ENCODE results near the gene RAB3IL1. TPM values are rescaled to one million over a fixed set of nuclear protein-coding genes. Genes with fewer than 3 reads are reported as not detected.

The RAB3IL1 gene
- total RNA-seq, 1 experiment from 2014 or later: 18.1 TPM

DNA sequence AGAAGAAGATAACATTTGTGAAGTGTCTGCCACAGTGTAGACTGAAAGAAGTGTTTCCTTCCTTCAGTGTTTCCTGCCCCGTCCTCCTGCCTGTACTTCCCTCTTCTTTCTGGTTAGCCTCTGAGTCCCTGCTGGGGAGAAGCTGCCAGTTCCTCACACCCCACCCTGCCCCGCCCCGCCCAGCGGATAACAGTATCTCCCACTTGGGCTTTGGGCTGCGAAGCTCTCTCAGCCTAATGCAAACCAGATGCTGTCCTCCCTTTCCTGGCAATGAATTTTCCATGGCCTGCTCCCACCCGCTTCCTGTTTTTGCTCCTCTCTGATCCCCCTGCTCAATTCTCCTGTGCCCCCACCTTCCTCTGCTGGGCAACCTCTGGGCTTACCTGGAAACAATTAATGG lies 5.2 kb upstream of the RAB3IL1 start (continued):
- TF ChIP-seq, protein P1, sequence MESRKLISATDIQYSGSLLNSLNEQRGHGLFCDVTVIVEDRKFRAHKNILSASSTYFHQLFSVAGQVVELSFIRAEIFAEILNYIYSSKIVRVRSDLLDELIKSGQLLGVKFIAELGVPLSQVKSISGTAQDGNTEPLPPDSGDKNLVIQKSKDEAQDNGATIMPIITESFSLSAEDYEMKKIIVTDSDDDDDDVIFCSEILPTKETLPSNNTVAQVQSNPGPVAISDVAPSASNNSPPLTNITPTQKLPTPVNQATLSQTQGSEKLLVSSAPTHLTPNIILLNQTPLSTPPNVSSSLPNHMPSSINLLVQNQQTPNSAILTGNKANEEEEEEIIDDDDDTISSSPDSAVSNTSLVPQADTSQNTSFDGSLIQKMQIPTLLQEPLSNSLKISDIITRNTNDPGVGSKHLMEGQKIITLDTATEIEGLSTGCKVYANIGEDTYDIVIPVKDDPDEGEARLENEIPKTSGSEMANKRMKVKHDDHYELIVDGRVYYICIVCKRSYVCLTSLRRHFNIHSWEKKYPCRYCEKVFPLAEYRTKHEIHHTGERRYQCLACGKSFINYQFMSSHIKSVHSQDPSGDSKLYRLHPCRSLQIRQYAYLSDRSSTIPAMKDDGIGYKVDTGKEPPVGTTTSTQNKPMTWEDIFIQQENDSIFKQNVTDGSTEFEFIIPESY (IDR thresholded peaks at IDR 0.05; ENCODE audit: extremely low read depth, insufficient replicate concordance, low read length): no peak
- no peak for TF ChIP-seq EZH2phosphoT487 (IDR thresholded peaks at IDR 0.05; ENCODE audit: borderline replicate concordance)
- no peak for TF ChIP-seq ELF1 (IDR thresholded peaks at IDR 0.05; ENCODE audit: borderline replicate concordance, low read depth)
- TF ChIP-seq POLR2A (IDR thresholded peaks at IDR 0.05; ENCODE audit: borderline replicate concordance, extremely low read depth, insufficient read depth, insufficient read length): no peak
- no peak for TF ChIP-seq YY1 (IDR thresholded peaks at IDR 0.05; ENCODE audit: extremely low read depth, insufficient replicate concordance, low read depth, low read length)
- TF ChIP-seq JUND (IDR thresholded peaks at IDR 0.05): no peak

DNA sequence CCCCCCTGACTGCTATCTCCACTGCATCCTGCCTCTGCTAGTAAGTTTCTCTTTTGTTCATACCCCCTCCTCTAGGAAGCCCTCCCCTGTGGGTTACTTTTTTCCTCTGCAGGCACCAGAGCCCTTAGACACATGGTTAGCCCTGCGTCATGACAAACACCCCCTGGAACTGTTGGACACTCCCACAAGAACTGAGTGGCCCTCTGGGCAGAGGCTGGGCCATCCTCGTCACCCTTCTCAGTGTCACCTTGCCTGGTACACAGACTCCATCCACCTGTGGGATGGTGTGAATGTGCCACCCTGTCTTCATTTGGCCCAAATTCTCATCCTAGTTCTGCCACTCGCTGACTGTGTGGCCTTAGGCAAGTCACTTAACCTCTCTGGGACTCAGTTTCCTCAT lies 4.1 kb upstream of the RAB3IL1 start:
- H3K9ac ChIP-seq (ENCODE audit: low read length): no peak overlapping the region
- BruUV-seq (replicated peaks): no TSS peak
- no peak for ATAC-seq
- H3K79me2 ChIP-seq (ENCODE audit: insufficient read depth, low read length): no peaks in the 10 kb centered on the region
- intact Hi-C loops (cut with micrococcal nuclease): no loop called here
- no peak overlapping the region for H3K4me3 ChIP-seq (replicated peaks in 1 of 2; ENCODE audit: low read depth in 1 of 2, low read length in 2 of 2)
- H2AFZ ChIP-seq (ENCODE audit: low read depth, low read length, poor library complexity, severe bottlenecking): no peak overlapping the region
- H3K4me1 ChIP-seq (ENCODE audit: control insufficient read depth in 1 of 2, insufficient read depth in 2 of 2, low read length in 2 of 2): peaks cover 5 to 12% of the 10 kb centered on the region in 2 experiments; a peak in 3 of 4 replicates
- RAD21 ChIA-PET (ENCODE audit: low non-redundant PET in 1 of 2, low total read pairs in 2 of 2, uncharacterized antibody in 2 of 2, unreplicated experiment in 2 of 2): no interaction called here
- H3K4me2 ChIP-seq (ENCODE audit: low read length): no peak overlapping the region
- CTCF ChIA-PET: no interaction called here
- no peaks in the 10 kb centered on the region for H3K36me3 ChIP-seq (ENCODE audit: control insufficient read depth in 1 of 2, insufficient read depth in 2 of 2, low read length in 2 of 2)
- POLR2A ChIA-PET: no interaction called here
- H3K27me3 ChIP-seq (ENCODE audit: insufficient read depth, low read length): no peaks in the 10 kb centered on the region
- H4K20me1 ChIP-seq (ENCODE audit: insufficient read depth): no peaks in the 10 kb centered on the region
- TF ChIP-seq EZH2 (IDR thresholded peaks at IDR 0.05): no peak
- TF ChIP-seq YY1 (IDR thresholded peaks at IDR 0.05; ENCODE audit: extremely low read depth, insufficient replicate concordance, low read depth, low read length): no peak
- no peak for TF ChIP-seq FOSL1 (IDR thresholded peaks at IDR 0.05; ENCODE audit: low read depth)
- TF ChIP-seq, protein P2, sequence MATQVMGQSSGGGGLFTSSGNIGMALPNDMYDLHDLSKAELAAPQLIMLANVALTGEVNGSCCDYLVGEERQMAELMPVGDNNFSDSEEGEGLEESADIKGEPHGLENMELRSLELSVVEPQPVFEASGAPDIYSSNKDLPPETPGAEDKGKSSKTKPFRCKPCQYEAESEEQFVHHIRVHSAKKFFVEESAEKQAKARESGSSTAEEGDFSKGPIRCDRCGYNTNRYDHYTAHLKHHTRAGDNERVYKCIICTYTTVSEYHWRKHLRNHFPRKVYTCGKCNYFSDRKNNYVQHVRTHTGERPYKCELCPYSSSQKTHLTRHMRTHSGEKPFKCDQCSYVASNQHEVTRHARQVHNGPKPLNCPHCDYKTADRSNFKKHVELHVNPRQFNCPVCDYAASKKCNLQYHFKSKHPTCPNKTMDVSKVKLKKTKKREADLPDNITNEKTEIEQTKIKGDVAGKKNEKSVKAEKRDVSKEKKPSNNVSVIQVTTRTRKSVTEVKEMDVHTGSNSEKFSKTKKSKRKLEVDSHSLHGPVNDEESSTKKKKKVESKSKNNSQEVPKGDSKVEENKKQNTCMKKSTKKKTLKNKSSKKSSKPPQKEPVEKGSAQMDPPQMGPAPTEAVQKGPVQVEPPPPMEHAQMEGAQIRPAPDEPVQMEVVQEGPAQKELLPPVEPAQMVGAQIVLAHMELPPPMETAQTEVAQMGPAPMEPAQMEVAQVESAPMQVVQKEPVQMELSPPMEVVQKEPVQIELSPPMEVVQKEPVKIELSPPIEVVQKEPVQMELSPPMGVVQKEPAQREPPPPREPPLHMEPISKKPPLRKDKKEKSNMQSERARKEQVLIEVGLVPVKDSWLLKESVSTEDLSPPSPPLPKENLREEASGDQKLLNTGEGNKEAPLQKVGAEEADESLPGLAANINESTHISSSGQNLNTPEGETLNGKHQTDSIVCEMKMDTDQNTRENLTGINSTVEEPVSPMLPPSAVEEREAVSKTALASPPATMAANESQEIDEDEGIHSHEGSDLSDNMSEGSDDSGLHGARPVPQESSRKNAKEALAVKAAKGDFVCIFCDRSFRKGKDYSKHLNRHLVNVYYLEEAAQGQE (IDR thresholded peaks at IDR 0.05; ENCODE audit: low read depth): no peak
- TF ChIP-seq TCF7L2 (IDR thresholded peaks at IDR 0.05; ENCODE audit: borderline replicate concordance, extremely low read depth, insufficient read depth, insufficient read length): no peak
- no peak for TF ChIP-seq SIN3A (IDR thresholded peaks at IDR 0.05; ENCODE audit: low read depth)
- TF ChIP-seq POLR2AphosphoS5 (IDR thresholded peaks at IDR 0.05; ENCODE audit: low read depth, low read length): no peak
- TF ChIP-seq, protein P3, sequence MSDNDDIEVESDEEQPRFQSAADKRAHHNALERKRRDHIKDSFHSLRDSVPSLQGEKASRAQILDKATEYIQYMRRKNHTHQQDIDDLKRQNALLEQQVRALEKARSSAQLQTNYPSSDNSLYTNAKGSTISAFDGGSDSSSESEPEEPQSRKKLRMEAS (IDR thresholded peaks at IDR 0.05): no peak
- no peak for TF ChIP-seq CEBPB (IDR thresholded peaks at IDR 0.05; ENCODE audit: low read depth)
- TF ChIP-seq, protein P4, sequence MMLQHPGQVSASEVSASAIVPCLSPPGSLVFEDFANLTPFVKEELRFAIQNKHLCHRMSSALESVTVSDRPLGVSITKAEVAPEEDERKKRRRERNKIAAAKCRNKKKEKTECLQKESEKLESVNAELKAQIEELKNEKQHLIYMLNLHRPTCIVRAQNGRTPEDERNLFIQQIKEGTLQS (IDR thresholded peaks at IDR 0.05): no peak
- no peak for TF ChIP-seq SRF (IDR thresholded peaks at IDR 0.05; ENCODE audit: low read depth)
- no peak for TF ChIP-seq SP1 (IDR thresholded peaks at IDR 0.05; ENCODE audit: low read depth)
- no peak for TF ChIP-seq CBX3 (IDR thresholded peaks at IDR 0.05; ENCODE audit: low read depth)
- no peak for TF ChIP-seq ELF1 (IDR thresholded peaks at IDR 0.05; ENCODE audit: borderline replicate concordance, low read depth)
- no peak for TF ChIP-seq JUND (IDR thresholded peaks at IDR 0.05)
- no peak for TF ChIP-seq EGR1 (IDR thresholded peaks at IDR 0.05; ENCODE audit: low read depth)
- DNase-seq (ENCODE audit: low read depth, low spot score): no peak
- H3K9me3 ChIP-seq (ENCODE audit: control insufficient read depth in 1 of 2, insufficient read depth in 1 of 2, low read depth in 1 of 2, low read length in 2 of 2): no peaks in the 10 kb centered on the region
- no peaks in the 10 kb centered on the region for H3K9me2 ChIP-seq (ENCODE audit: insufficient read depth)
- H3K27ac ChIP-seq (ENCODE audit: low read depth, low read length): no peak overlapping the region

Data from HCT116 (cell line).